ENCODE results near the gene DSP.

GRCh38 chr6:7621761-7622160 lies 80.3 kb downstream of the DSP start:
- no peak for TF ChIP-seq CTCF (IDR thresholded peaks at IDR 0.05; ENCODE audit: poor library complexity)
- TF ChIP-seq EZH2phosphoT487 (IDR thresholded peaks at IDR 0.05; ENCODE audit: low read depth, severe bottlenecking, unreplicated experiment) = no peak
- TF ChIP-seq EZH2 (IDR thresholded peaks at IDR 0.05; ENCODE audit: borderline replicate concordance) = no peak

Data from hepatocyte (in vitro differentiated cells).